Loucy (cell line): Measurements from ENCODE around the gene KCNMA1.

Experiments used
- H2AFZ ChIP-seq: fragments of 200-600 bp; sonication (generic); 2 replicates; pipeline ENCODE4 v1.6.0; 2016; ENCODE audit warnings: antibody characterized with exemption, mild to moderate bottlenecking, low read length, moderate library complexity
- H3F3A ChIP-seq: fragments of 200-600 bp; 2 replicates; pipeline ENCODE4 v1.6.0; 2016; ENCODE audit warnings: antibody characterized with exemption, low read depth, mild to moderate bottlenecking
- H3K27me3 ChIP-seq: fragments of 200-600 bp; sonication (generic); 2 replicates; pipeline ENCODE4 v1.6.1; 2014; ENCODE audit warnings: low read length, mild to moderate bottlenecking; ENCODE audit not compliant: insufficient read depth, poor library complexity, severe bottlenecking
- H3K36me3 ChIP-seq: fragments of 200-600 bp; sonication (generic); 2 replicates; pipeline ENCODE4 v1.6.1; 2016; ENCODE audit warnings: low read length; ENCODE audit not compliant: insufficient read depth
- H3K4me1 ChIP-seq: fragments of 200-600 bp; sonication (generic); 2 replicates; pipeline ENCODE4 v1.5.1; 2014; ENCODE audit warnings: low read length, mild to moderate bottlenecking; ENCODE audit not compliant: insufficient read depth, poor library complexity, severe bottlenecking
- H3K4me2 ChIP-seq: fragments of 200-600 bp; sonication (generic); 2 replicates; pipeline ENCODE4 v1.6.0; 2014; ENCODE audit warnings: antibody characterized with exemption, low read length, low read depth, mild to moderate bottlenecking; ENCODE audit not compliant: poor library complexity, severe bottlenecking
- H3K4me3 ChIP-seq: fragments of 200-600 bp; sonication (generic); 2 replicates; pipeline ENCODE4 v1.5.1; 2014; ENCODE audit warnings: low read length, mild to moderate bottlenecking, mixed read lengths; ENCODE audit not compliant: poor library complexity, severe bottlenecking
- H3K79me2 ChIP-seq: fragments of 200-600 bp; sonication (generic); 2 replicates; pipeline ENCODE4 v1.6.1; 2014; ENCODE audit warnings: low read length; ENCODE audit not compliant: insufficient read depth
- H3K9ac ChIP-seq: fragments of 200-600 bp; sonication (generic); 2 replicates; pipeline ENCODE4 v1.6.0; 2014; ENCODE audit warnings: mild to moderate bottlenecking, low read depth, low read length, moderate library complexity; ENCODE audit not compliant: poor library complexity, severe bottlenecking
- H3K9me2 ChIP-seq: fragments of 200-600 bp; sonication (generic); replicated peaks from 2 replicates; pipeline ENCODE4 v1.6.1; 2016; ENCODE audit warnings: low read depth, low read length, mixed read lengths
- H3K9me3 ChIP-seq: fragments of 200-600 bp; sonication (generic); 2 replicates; pipeline ENCODE4 v1.6.1; 2014; ENCODE audit warnings: mild to moderate bottlenecking, antibody characterized with exemption, low read length, low read depth; ENCODE audit not compliant: insufficient read depth
- H4K20me1 ChIP-seq: fragments of 200-600 bp; sonication (generic); 2 replicates; pipeline ENCODE4 v1.6.0; 2014; ENCODE audit warnings: antibody characterized with exemption, low read length, mild to moderate bottlenecking; ENCODE audit not compliant: insufficient read depth, poor library complexity, severe bottlenecking
- CTCF ChIP-seq: fragments of 200-600 bp; sonication (generic); conservative IDR thresholded peaks from 2 replicates; pipeline ENCODE4 v1.5.1; 2014; ENCODE audit warnings: mild to moderate bottlenecking, antibody characterized with exemption, low read length
- EZH2phosphoT487 ChIP-seq: fragments of 200-600 bp; IDR thresholded peaks from 2 replicates; pipeline ENCODE4 v1.6.1; 2018; ENCODE audit warnings: antibody characterized with exemption, mild to moderate bottlenecking, moderate library complexity, borderline replicate concordance

Gene KCNMA1

GRCh38 chr10:77361426-77361825 lies 276.2 kb downstream of the KCNMA1 start:
- TF ChIP-seq CTCF (no peak), EZH2phosphoT487 (no peak)
- Histone ChIP-seq H3K27me3 (no peaks in the 10 kb centered on the region), H3K9ac (no peak overlapping the region), H2AFZ (no peak overlapping the region), H3K9me2 (no peaks in the 10 kb centered on the region), H3K79me2 (no peaks in the 10 kb centered on the region), H3K4me1 (peaks cover 5% of the 10 kb centered on the region), H3K4me2 (no peak overlapping the region), H3K36me3 (no peaks in the 10 kb centered on the region), H3K9me3 (no peaks in the 10 kb centered on the region), H3K4me3 (no peak overlapping the region), H3F3A (no peaks in the 10 kb centered on the region), H4K20me1 (no peaks in the 10 kb centered on the region)

DNA sequence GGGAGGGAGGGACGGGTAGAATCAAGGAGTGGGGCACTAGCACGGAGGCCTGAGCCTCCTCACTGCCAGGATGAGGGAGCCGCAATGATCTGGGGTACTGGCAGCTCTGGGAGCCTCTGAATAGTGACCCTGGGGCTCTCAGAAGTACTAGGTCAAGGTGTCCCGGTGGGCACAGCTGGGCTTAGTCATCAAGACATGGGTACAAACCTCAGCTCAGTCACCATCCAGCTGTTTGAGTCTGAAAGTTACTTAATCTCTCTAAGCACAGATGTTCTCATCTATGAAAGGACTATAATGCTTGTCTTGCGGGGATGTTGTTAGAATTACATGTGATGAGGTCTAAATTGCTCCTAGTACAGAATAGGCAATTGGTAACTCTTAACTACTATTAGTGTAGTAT lies 276.8 kb downstream of the KCNMA1 start:
- Histone ChIP-seq H3K27me3 (no peaks in the 10 kb centered on the region), H3K4me1 (peaks cover 6% of the 10 kb centered on the region), H3K4me3 (no peak overlapping the region), H3K4me2 (no peak overlapping the region), H3K9ac (no peak overlapping the region), H2AFZ (no peak overlapping the region), H3F3A (no peaks in the 10 kb centered on the region), H3K9me3 (no peaks in the 10 kb centered on the region), H3K79me2 (no peaks in the 10 kb centered on the region), H3K36me3 (no peaks in the 10 kb centered on the region), H3K9me2 (no peaks in the 10 kb centered on the region), H4K20me1 (no peaks in the 10 kb centered on the region)
- no peak for TF ChIP-seq EZH2phosphoT487
- no peak for TF ChIP-seq CTCF

DNA sequence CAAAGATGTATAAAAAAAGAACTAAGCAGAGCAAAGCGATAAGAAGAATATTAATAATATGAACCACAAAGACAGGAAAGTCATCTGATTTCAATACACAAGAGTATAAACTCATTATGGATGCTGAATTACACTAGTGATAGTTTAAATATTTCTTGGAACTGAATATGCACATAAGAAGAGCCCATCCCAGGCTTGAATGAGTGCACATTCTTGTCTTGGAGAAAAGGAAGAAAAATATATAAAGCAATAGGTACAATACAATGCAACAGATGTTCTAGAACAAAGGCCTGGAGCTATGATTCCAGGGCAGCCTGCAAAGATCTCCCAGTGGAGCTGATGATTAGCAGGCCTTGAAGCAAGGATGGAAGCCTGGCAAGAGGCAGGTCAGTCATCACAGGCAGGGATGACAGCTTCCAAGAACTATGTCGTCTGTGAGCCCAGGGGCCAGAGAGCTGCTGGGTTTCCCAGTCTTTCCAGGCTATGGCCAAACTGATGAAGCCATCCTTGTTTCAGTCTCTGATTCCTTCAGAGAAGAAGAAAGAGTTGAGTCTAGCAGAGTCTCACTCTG lies 277.6 kb downstream of the KCNMA1 start:
- H3K4me1 ChIP-seq: peaks cover 13% of the 10 kb centered on the region
- no peak overlapping the region for H3K4me2 ChIP-seq
- no peaks in the 10 kb centered on the region for H3K27me3 ChIP-seq
- no peaks in the 10 kb centered on the region for H3K9me3 ChIP-seq
- H3K36me3 ChIP-seq: no peaks in the 10 kb centered on the region
- H3K9me2 ChIP-seq: no peaks in the 10 kb centered on the region
- H4K20me1 ChIP-seq: no peaks in the 10 kb centered on the region
- no peak for TF ChIP-seq CTCF
- no peak for TF ChIP-seq EZH2phosphoT487
- no peak overlapping the region for H2AFZ ChIP-seq
- H3K79me2 ChIP-seq: no peaks in the 10 kb centered on the region
- no peak overlapping the region for H3K9ac ChIP-seq
- H3K4me3 ChIP-seq: no peak overlapping the region
- H3F3A ChIP-seq: no peaks in the 10 kb centered on the region
